H1 (cell line): ENCODE results near the gene CPLX1. TPM values are rescaled to one million over a fixed set of nuclear protein-coding genes. Genes with fewer than 3 reads are reported as not detected.

Source experiments
- CTCF ChIA-PET: fragments of 300-600 bp; sonication (Branson Sonifier 250); formaldehyde crosslinking; loops from one replicate; lab custom pipeline; 2021; ENCODE audit not compliant: partially characterized antibody; lab: Charles Lee
- POLR2A ChIA-PET: fragments of 300-600 bp; sonication (Branson Sonifier 250); formaldehyde crosslinking; loops from one replicate; lab custom pipeline; 2021; ENCODE audit warnings: inconsistent platforms; ENCODE audit not compliant: partially characterized antibody; lab: Charles Lee
- DNase-seq, 2 experiments: peaks; one replicate each; pipeline versions ENCODE4 v3.0.0 to v3.0.0-alpha.2; 2010 to 2022; ENCODE audit warnings: low spot score in 2 of 2, low read depth in 1 of 2, mixed read lengths in 1 of 2
- FAIRE-seq: peaks from 2 replicates; lab custom pipeline; 2011; peaks lifted over from hg19 to GRCh38; lab: Jason Lieb, UNC
- H2AFZ ChIP-seq: 2 replicates; pipeline ENCODE4 v1.8.1; 2012; ENCODE audit warnings: low read length, inconsistent platforms
- H2AK5ac ChIP-seq: 2 replicates; pipeline ENCODE4 v1.6.1; 2013; ENCODE audit warnings: low read depth, low read length
- H2BK120ac ChIP-seq: replicated peaks from 2 replicates; pipeline ENCODE3; 2013; ENCODE audit warnings: low read depth, low read length, inconsistent platforms
- H2BK12ac ChIP-seq: 2 replicates; pipeline ENCODE4 v1.6.1; 2013; ENCODE audit warnings: low read depth, low read length
- H2BK15ac ChIP-seq: 2 replicates; pipeline ENCODE4 v1.6.1; 2013; ENCODE audit warnings: low read length
- H2BK20ac ChIP-seq: 2 replicates; pipeline ENCODE4 v1.6.1; 2013; ENCODE audit warnings: low read length
- H2BK5ac ChIP-seq: 2 replicates; pipeline ENCODE4 v1.6.1; 2013; ENCODE audit warnings: low read depth, low read length
- H3K14ac ChIP-seq: 2 replicates; pipeline ENCODE4 v1.6.1; 2013; ENCODE audit warnings: inconsistent platforms; ENCODE audit not compliant: insufficient read length
- H3K18ac ChIP-seq: 2 replicates; pipeline ENCODE4 v1.6.1; 2013; ENCODE audit warnings: low read length; ENCODE audit errors: extremely low read depth
- H3K23ac ChIP-seq: 2 replicates; pipeline ENCODE4 v1.6.1; 2013; ENCODE audit warnings: inconsistent platforms; ENCODE audit not compliant: insufficient read length
- H3K23me2 ChIP-seq: 2 replicates; pipeline ENCODE4 v1.6.1; 2013; ENCODE audit warnings: low read depth, low read length
- H3K27ac ChIP-seq: 2 replicates; pipeline ENCODE4 v1.6.1; 2011; ENCODE audit warnings: low read depth, low read length, inconsistent platforms
- H3K27me3 ChIP-seq, 4 experiments: replicated peaks in 1 of 4; 1 replicate in 1 of 4; 2 replicates in 3 of 4; pipeline versions ENCODE4 v1.6.1 to v1.8.1; 2011 to 2013; ENCODE audit warnings: low read length in 3 of 4, mild to moderate bottlenecking in 3 of 4, inconsistent platforms in 2 of 4, mixed read lengths in 2 of 4, moderate library complexity in 1 of 4; ENCODE audit not compliant: control insufficient read depth in 3 of 4, insufficient read depth in 3 of 4; ENCODE audit errors: extremely low read depth in 1 of 4
- H3K36me3 ChIP-seq, 4 experiments: 2 replicates each; pipeline versions ENCODE4 v1.6.1 to v1.8.1; 2011 to 2013; ENCODE audit warnings: mild to moderate bottlenecking in 4 of 4, low read length in 3 of 4, moderate library complexity in 2 of 4, control low read depth in 1 of 4, inconsistent platforms in 1 of 4; ENCODE audit not compliant: insufficient read depth in 4 of 4, control insufficient read depth in 2 of 4
- H3K4ac ChIP-seq: replicated peaks from 2 replicates; pipeline ENCODE3; 2013; ENCODE audit warnings: low read length, low read depth, mixed read lengths, inconsistent platforms; ENCODE audit not compliant: insufficient read length
- H3K4me1 ChIP-seq, 4 experiments: replicated peaks in 1 of 4; 1 replicate in 1 of 4; 2 replicates in 3 of 4; pipeline versions ENCODE4 v1.6.1 to v1.8.1; 2011 to 2013; ENCODE audit warnings: low read length in 3 of 4, inconsistent platforms in 2 of 4, mixed read lengths in 1 of 4; ENCODE audit not compliant: insufficient read depth in 4 of 4, control insufficient read depth in 3 of 4
- H3K4me2 ChIP-seq, 2 experiments: 2 replicates each; pipeline versions ENCODE4 v1.6.1 to v1.8.1; 2011 to 2013; ENCODE audit warnings: low read depth in 2 of 2, low read length in 2 of 2, control low read depth in 1 of 2, inconsistent platforms in 1 of 2, mild to moderate bottlenecking in 1 of 2; ENCODE audit not compliant: insufficient read depth in 1 of 2
- H3K4me3 ChIP-seq, 4 experiments: fragments of 200-600, 300-600 bp in 1 of 4; sonication (generic), shearing (Covaris generic), sonication (Bioruptor Twin) in 1 of 4; 2 replicates each; pipeline versions ENCODE4 v1.5.1 to v1.8.1; 2011 to 2016; ENCODE audit warnings: low read length in 4 of 4, low read depth in 3 of 4, control low read depth in 2 of 4, inconsistent platforms in 2 of 4, mild to moderate bottlenecking in 2 of 4, mixed read lengths in 1 of 4, moderate library complexity in 1 of 4; ENCODE audit not compliant: insufficient read depth in 2 of 4; ENCODE audit errors: extremely low read depth in 1 of 4
- H3K56ac ChIP-seq: replicated peaks from 2 replicates; pipeline ENCODE3; 2013; ENCODE audit warnings: low read depth, mild to moderate bottlenecking, mixed read lengths, low read length, inconsistent platforms; ENCODE audit not compliant: insufficient read length
- H3K79me1 ChIP-seq: 2 replicates; pipeline ENCODE4 v1.6.1; 2013; ENCODE audit warnings: low read depth, low read length, control low read depth
- H3K79me2 ChIP-seq, 2 experiments: 2 replicates each; pipeline versions ENCODE4 v1.6.1 to v1.8.1; 2012 to 2013; ENCODE audit warnings: low read length in 2 of 2, mild to moderate bottlenecking in 2 of 2, inconsistent platforms in 1 of 2; ENCODE audit not compliant: insufficient read depth in 2 of 2, control insufficient read depth in 1 of 2
- H3K9ac ChIP-seq, 4 experiments: replicated peaks in 1 of 4; 1 replicate in 1 of 4; 2 replicates in 3 of 4; pipeline versions ENCODE4 v1.6.1 to v1.8.1; 2011 to 2013; ENCODE audit warnings: low read depth in 3 of 4, low read length in 3 of 4, control low read depth in 2 of 4, mild to moderate bottlenecking in 2 of 4, moderate library complexity in 2 of 4, inconsistent platforms in 1 of 4; ENCODE audit errors: extremely low read depth in 1 of 4
- H3K9me3 ChIP-seq, 2 experiments: 2 replicates each; pipeline versions ENCODE4 v1.6.1 to v1.8.1; 2012 to 2013; ENCODE audit warnings: mild to moderate bottlenecking in 2 of 2, moderate library complexity in 2 of 2, control low read depth in 1 of 2, inconsistent platforms in 1 of 2, low read depth in 1 of 2, low read length in 1 of 2, mixed read lengths in 1 of 2; ENCODE audit not compliant: insufficient read depth in 2 of 2
- H4K20me1 ChIP-seq, 2 experiments: replicated peaks in 1 of 2; 2 replicates each; pipeline versions ENCODE3 to v1.8.1; 2011 to 2013; ENCODE audit warnings: inconsistent platforms in 2 of 2, low read length in 2 of 2, mild to moderate bottlenecking in 1 of 2; ENCODE audit not compliant: insufficient read depth in 2 of 2, control insufficient read depth in 1 of 2
- H4K5ac ChIP-seq: 2 replicates; pipeline ENCODE4 v1.6.1; 2013; ENCODE audit warnings: low read length, low read depth, mixed read lengths, inconsistent platforms; ENCODE audit not compliant: insufficient read length
- H4K8ac ChIP-seq: 2 replicates; pipeline ENCODE4 v1.8.0; 2013; ENCODE audit warnings: mild to moderate bottlenecking, moderate library complexity, low read length, inconsistent platforms; ENCODE audit not compliant: insufficient read depth; ENCODE audit errors: extremely low read depth
- H4K91ac ChIP-seq: replicated peaks from 2 replicates; pipeline ENCODE3; 2013; ENCODE audit warnings: low read length, mixed read lengths, inconsistent platforms; ENCODE audit not compliant: insufficient read length
- BACH1 ChIP-seq: IDR thresholded peaks from 2 replicates; pipeline ENCODE4 v1.6.1; 2012; ENCODE audit warnings: low read length, improper control_type of control experiment
- CBX5 ChIP-seq: fragments of 300-800, 300-1000 bp; sonication (generic); IDR thresholded peaks from 2 replicates; pipeline ENCODE4 v1.7.1; 2016; ENCODE audit warnings: antibody characterized with exemption, low read length, low read depth
- CTCF ChIP-seq, 3 experiments: IDR thresholded peaks; 1 replicate in 2 of 3; 2 replicates in 1 of 3; pipeline versions ENCODE4 v1.5.1 to v1.6.1; 2011; ENCODE audit warnings: low read length in 3 of 3, mild to moderate bottlenecking in 3 of 3, inconsistent platforms in 2 of 3, low read depth in 1 of 3, moderate library complexity in 1 of 3; ENCODE audit not compliant: insufficient read depth in 1 of 3; ENCODE audit errors: control extremely low read depth in 1 of 3
- MAX ChIP-seq: IDR thresholded peaks from 2 replicates; pipeline ENCODE4 v1.6.1; 2012; ENCODE audit warnings: inconsistent platforms
- SIRT6 ChIP-seq: IDR thresholded peaks from one replicate; pipeline ENCODE4 v1.7.1; 2012; ENCODE audit warnings: low read length, inconsistent platforms
- SP2 ChIP-seq: IDR thresholded peaks from 2 replicates; pipeline ENCODE4 v1.6.1; 2012; ENCODE audit warnings: mild to moderate bottlenecking, low read length, inconsistent platforms
- WGBS, 2 experiments: shearing (Covaris generic) in 1 of 2; methylation state at CpG; one replicate each; pipeline versions ENCODE4 v1.1.6 to v1.1.7; 2013 to 2015; ENCODE audit warnings: low lambda C conversion rate in 2 of 2, mixed read lengths in 2 of 2, inconsistent platforms in 1 of 2, low coverage in 1 of 2, missing lambda C conversion rate in 1 of 2; ENCODE audit not compliant: insufficient replicate concordance in 2 of 2, insufficient coverage in 1 of 2, insufficient read length in 1 of 2; ENCODE audit errors: extremely low coverage in 1 of 2, missing lambda C conversion rate in 1 of 2; 5-methylcytosine and 5-hydroxymethylcytosine counted together
- polyA plus RNA-seq, 7 experiments: library from polyadenylated mRNA; depleted of rRNA in 3 of 7; stranded (reverse) in 5 of 7; unstranded in 2 of 7; fragments of >200 nt in 5 of 7; fragments of 200-250 nt in 2 of 7; gene quantifications; 1 replicate in 5 of 7; 2 replicates in 1 of 7; 4 replicates in 1 of 7; pipeline versions ENCODE4 v1.2.1 to v1.2.3, GENCODE V29; 2011 to 2013; ENCODE audit warnings: missing spikeins in 2 of 7, mixed read lengths in 2 of 7
- total RNA-seq: library from RNA; stranded (reverse); fragmentation: NEBNext Ultra II Directional; extraction: Animal tissue kit (Norgen Biotek cat#: 25700); gene quantifications from 2 replicates; pipeline ENCODE4 v1.2.1, GENCODE V29; 2021

The CPLX1 gene
- total and polyA plus RNA-seq, 2 of the 8 experiments (the other 6 are each of a cell fraction or from before 2014, with no cell fraction given) = 0.32 to 0.56 TPM

DNA sequence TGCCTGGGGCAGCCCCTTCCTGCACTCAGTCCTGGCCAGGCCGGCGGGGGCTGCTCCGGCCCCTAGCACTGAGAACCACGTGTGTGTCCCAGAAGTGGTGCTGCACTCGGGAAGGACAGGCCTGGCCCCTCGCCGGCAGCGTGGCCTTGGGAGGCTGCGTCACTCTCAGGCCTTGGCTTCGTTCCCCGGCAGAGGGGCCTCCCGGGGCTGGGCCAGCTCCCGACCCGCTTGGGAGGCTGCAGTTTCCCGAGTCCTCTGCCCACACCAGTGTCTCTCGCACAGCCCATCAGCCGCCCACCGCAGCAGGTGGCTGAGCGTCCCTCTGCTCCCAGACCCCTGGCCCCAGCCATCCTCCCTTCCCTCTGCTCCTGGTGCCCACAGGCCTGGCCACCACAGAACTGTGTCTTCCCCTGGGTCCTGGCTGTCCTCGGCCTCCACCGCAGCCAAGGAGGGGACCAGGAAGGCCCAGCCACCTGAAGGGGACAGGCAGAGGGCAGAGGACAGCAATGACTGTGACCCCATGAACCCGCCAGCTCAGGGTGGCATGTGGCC is 10.9 kb upstream of the CPLX1 start:
- Histone ChIP-seq H3K27me3 (no peaks in the 10 kb centered on the region), H2BK15ac (no peak overlapping the region), H2AFZ (no peak overlapping the region), H3K27ac (no peak overlapping the region), H3K4me1 (no peaks in the 10 kb centered on the region), H4K91ac (no peak overlapping the region), H4K8ac (no peak overlapping the region), H2BK5ac (no peak overlapping the region; the same call in 1 of the 2 replicates), H3K18ac (no peak overlapping the region), H3K4ac (no peak overlapping the region), H3K9me3 (peaks cover 6 to 8% of the 10 kb centered on the region in 2 experiments; a peak in 1 of 4 replicates), H3K23me2 (no peaks in the 10 kb centered on the region), H3K9ac (no peak overlapping the region), H3K79me1 (no peaks in the 10 kb centered on the region), H4K5ac (no peak overlapping the region), H3K14ac (no peak overlapping the region), H2BK20ac (no peak overlapping the region), H3K79me2 (no peaks in the 10 kb centered on the region), H3K36me3 (no peaks in the 10 kb centered on the region), H3K56ac (no peak overlapping the region), H3K23ac (no peak overlapping the region), H2AK5ac (no peak overlapping the region), H2BK12ac (no peak overlapping the region), H3K4me3 (no peak overlapping the region), H3K4me2 (no peak overlapping the region), H4K20me1 (no peaks in the 10 kb centered on the region), H2BK120ac (no peak overlapping the region)
- FAIRE-seq (no peak), DNase-seq (no peak)
- TF ChIP-seq CBX5 = no peak
- TF ChIP-seq SIRT6 = no peak
- TF ChIP-seq SP2 = no peak
- TF ChIP-seq BACH1 = no peak
- TF ChIP-seq CTCF (IDR thresholded peaks at IDR 0.05; ENCODE audit: control extremely low read depth in 1 of 3, insufficient read depth in 1 of 3, low read depth in 1 of 3, low read length in 3 of 3) = no peak
- TF ChIP-seq MAX = no peak
- ChIA-PET CTCF (interaction anchor here (0.9 to 1.8 kb wide), 3 partner anchors 10 to 50 kb away, joined by 3 to 6 read pairs (median 5); no protein-coding TSS in a partner anchor), POLR2A (no interaction called here)
- WGBS, 2 experiments = 91% methylated on average over 18 of the region's 22 CpGs; no CpG with 5 or more reads in 1 of the 2 experiments
